Measurements from ENCODE around the gene ASMT. TPM values are rescaled to one million over a fixed set of nuclear protein-coding genes. Genes with fewer than 3 reads are reported as not detected.

ASMT gene
- total RNA-seq, 1 donor from 2014 or later = 0.20 TPM

Other genes with a start within 250 kb of the ASMT start
- gene SLC25A6, start 222.9 kb upstream of the ASMT start, total RNA-seq = 126 TPM
- 10.2 TPM for gene ASMTL, start 162.2 kb upstream of the ASMT start, total RNA-seq
- gene P2RY8, start 77.9 kb upstream of the ASMT start, total RNA-seq = 0.99 TPM
- gene AKAP17A, start 23.5 kb upstream of the ASMT start, total RNA-seq = 20.1 TPM